A549 treated with ZK216348 at 1 μM for 4 hours (cell line): ENCODE data around the gene ACTN1. TPM values are rescaled to one million over a fixed set of nuclear protein-coding genes. Genes with fewer than 3 reads are reported as not detected.

ENCODE experiments used
- total RNA-seq: library from RNA; stranded (reverse); fragments of 200-300 nt; extraction: Qiagen RNA extraction; gene quantifications from 5 replicates; pipeline ENCODE4 v1.2.3, GENCODE V29; 2022; ENCODE audit warnings: low read depth

Gene ACTN1
- 146 to 227 TPM (median 200 TPM) in 5 replicates for total RNA-seq

DNA sequence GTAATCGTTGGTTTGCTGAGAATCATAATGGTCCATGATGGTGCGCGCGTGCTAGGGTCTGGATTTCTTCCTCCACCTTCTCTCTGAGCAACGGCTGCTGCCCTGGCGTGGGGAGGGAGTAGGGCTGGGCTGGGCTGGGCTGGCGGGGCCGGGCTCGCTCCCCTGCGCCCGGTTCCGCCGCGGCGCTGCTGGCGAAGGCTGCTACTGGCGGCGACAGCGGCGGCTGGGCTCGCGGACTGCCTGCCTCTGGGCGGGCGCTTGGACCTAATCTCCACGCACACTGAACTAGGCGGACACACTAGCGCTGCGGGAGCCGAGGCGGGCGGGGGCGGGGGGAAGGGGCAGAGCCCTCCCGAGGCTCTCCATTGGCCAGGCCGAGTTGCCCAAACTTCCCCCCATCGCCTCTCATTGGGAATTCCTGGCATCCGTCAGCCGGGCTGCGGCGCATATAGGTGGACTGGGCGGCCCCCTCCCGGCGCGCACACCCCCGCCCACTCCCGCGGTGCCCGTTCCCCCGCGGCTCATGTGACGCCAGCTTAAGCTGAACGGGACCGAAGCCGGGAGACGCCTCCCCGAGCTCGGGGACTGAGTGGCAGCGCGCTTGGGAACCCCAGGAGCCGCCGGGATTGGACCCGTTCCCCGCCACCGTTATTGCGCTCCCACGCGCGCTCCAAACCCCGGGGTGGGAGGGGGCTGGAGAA lies at the start of gene ACTN1:
TSS of gene ACTN1 (minus strand) at position 282 of the 701 bp plus-strand sequence. CDS start at position 36, 246 bp downstream.

Other genes starting within 250 kb of the ACTN1 start
- 99.6 to 187 TPM (median 154 TPM) in 5 replicates for gene ZFP36L1, start 186.2 kb downstream of the ACTN1 start, total RNA-seq
- gene DCAF5, start 173.8 kb upstream of the ACTN1 start, total RNA-seq = 13.5 to 19.0 TPM (median 17.6 TPM) in 5 replicates
- gene EXD2, start 212.2 kb upstream of the ACTN1 start, total RNA-seq = 12.4 to 15.0 TPM (median 12.8 TPM) in 5 replicates